Measurements from ENCODE around the gene KIAA1328. TPM values are rescaled to one million over a fixed set of nuclear protein-coding genes. Genes with fewer than 3 reads are reported as not detected.

KIAA1328 gene
- total RNA-seq, 2 donors from 2014 or later: 8.9 to 12.5 TPM

- peaks cover 6% of the 10 kb centered on the region for H3K9me3 Mint-ChIP-seq
- H3K27me3 Mint-ChIP-seq: no peaks in the 10 kb centered on the region
- ATAC-seq (replicated peaks): no peak
- no peaks in the 10 kb centered on the region for H3K4me1 Mint-ChIP-seq
- no peak overlapping the region for H3K4me3 Mint-ChIP-seq
- no peaks in the 10 kb centered on the region for H3K36me3 Mint-ChIP-seq (ENCODE audit: low read depth)
- no peak overlapping the region for H3K27ac Mint-ChIP-seq
Observed at GRCh38 chr18:37006742-37007141, 177.8 kb downstream of the KIAA1328 start.

- H3K4me3 Mint-ChIP-seq: no peak overlapping the region
- no peak for ATAC-seq (replicated peaks)
- peaks cover 15% of the 10 kb centered on the region for H3K9me3 Mint-ChIP-seq
- H3K36me3 Mint-ChIP-seq (ENCODE audit: low read depth): no peaks in the 10 kb centered on the region
- no peak overlapping the region for H3K27ac Mint-ChIP-seq
- H3K27me3 Mint-ChIP-seq: no peaks in the 10 kb centered on the region
- no peaks in the 10 kb centered on the region for H3K4me1 Mint-ChIP-seq
Observed at GRCh38 chr18:37012452-37012851, 183.5 kb downstream of the KIAA1328 start.

- H3K9me3 Mint-ChIP-seq: peaks cover 23% of the 10 kb centered on the region
- no peak for ATAC-seq (replicated peaks)
Observed at GRCh38 chr18:37019157-37019827, 190.4 kb downstream of the KIAA1328 start.

GRCh38 chr18:37033419-37033818, 204.5 kb downstream of the KIAA1328 start:
- no peak for ATAC-seq (replicated peaks)
- Mint-ChIP-seq H3K27ac (no peak overlapping the region), H3K27me3 (no peaks in the 10 kb centered on the region), H3K36me3 (ENCODE audit: low read depth) (peaks cover 35% of the 10 kb centered on the region), H3K9me3 (peaks cover 19% of the 10 kb centered on the region), H3K4me3 (no peak overlapping the region), H3K4me1 (no peaks in the 10 kb centered on the region)

More at GRCh38 chr18:37019157-37019827, 190.4 kb downstream of the KIAA1328 start:
- Mint-ChIP-seq H3K4me3 (no peak overlapping the region), H3K27ac (no peak overlapping the region), H3K36me3 (ENCODE audit: low read depth) (peaks cover 14% of the 10 kb centered on the region), H3K4me1 (no peaks in the 10 kb centered on the region), H3K27me3 (no peaks in the 10 kb centered on the region)

- Mint-ChIP-seq H3K27me3 (no peaks in the 10 kb centered on the region), H3K4me3 (no peak overlapping the region), H3K4me1 (no peaks in the 10 kb centered on the region), H3K27ac (no peak overlapping the region), H3K9me3 (peaks cover 29% of the 10 kb centered on the region), H3K36me3 (ENCODE audit: low read depth) (peaks cover 25% of the 10 kb centered on the region)
- no peak for ATAC-seq (replicated peaks)
Observed at GRCh38 chr18:37042381-37042780, 213.5 kb downstream of the KIAA1328 start.

GRCh38 chr18:37055137-37055802, 226.3 kb downstream of the KIAA1328 start:
- H3K4me1 Mint-ChIP-seq: no peaks in the 10 kb centered on the region
- no peak overlapping the region for H3K4me3 Mint-ChIP-seq
- H3K27ac Mint-ChIP-seq: no peak overlapping the region
- no peak for ATAC-seq (replicated peaks)
- H3K9me3 Mint-ChIP-seq: peaks cover 16% of the 10 kb centered on the region
- H3K27me3 Mint-ChIP-seq: no peaks in the 10 kb centered on the region
- H3K36me3 Mint-ChIP-seq (ENCODE audit: low read depth): no peaks in the 10 kb centered on the region

- Mint-ChIP-seq H3K9me3 (no peaks in the 10 kb centered on the region), H3K36me3 (ENCODE audit: low read depth) (peaks cover 20% of the 10 kb centered on the region), H3K27ac (no peak overlapping the region), H3K4me3 (no peak overlapping the region), H3K27me3 (no peaks in the 10 kb centered on the region), H3K4me1 (no peaks in the 10 kb centered on the region)
- ATAC-seq (replicated peaks): no peak
Observed at GRCh38 chr18:37064187-37064586, 235.3 kb downstream of the KIAA1328 start.

GRCh38 chr18:37065254-37065653, 236.3 kb downstream of the KIAA1328 start:
- Mint-ChIP-seq H3K27me3 (no peaks in the 10 kb centered on the region), H3K9me3 (peaks cover 8% of the 10 kb centered on the region), H3K27ac (no peak overlapping the region), H3K36me3 (ENCODE audit: low read depth) (peaks cover 30% of the 10 kb centered on the region), H3K4me3 (no peak overlapping the region), H3K4me1 (no peaks in the 10 kb centered on the region)
- ATAC-seq (replicated peaks): no peak

- peaks cover 9% of the 10 kb centered on the region for H3K36me3 Mint-ChIP-seq (ENCODE audit: low read depth)
- H3K4me1 Mint-ChIP-seq: no peaks in the 10 kb centered on the region
- H3K27me3 Mint-ChIP-seq: no peaks in the 10 kb centered on the region
- no peak overlapping the region for H3K27ac Mint-ChIP-seq
- no peak overlapping the region for H3K4me3 Mint-ChIP-seq
- no peak for ATAC-seq (replicated peaks)
- peaks cover 3% of the 10 kb centered on the region for H3K9me3 Mint-ChIP-seq
Observed at GRCh38 chr18:37084912-37085311, 256.0 kb downstream of the KIAA1328 start.

GRCh38 chr18:37085362-37085761, 256.4 kb downstream of the KIAA1328 start:
- Mint-ChIP-seq H3K4me3 (no peak overlapping the region), H3K36me3 (ENCODE audit: low read depth) (peaks cover 9% of the 10 kb centered on the region), H3K27me3 (no peaks in the 10 kb centered on the region), H3K27ac (no peak overlapping the region), H3K9me3 (peaks cover 3% of the 10 kb centered on the region), H3K4me1 (no peaks in the 10 kb centered on the region)
- ATAC-seq (replicated peaks): no peak

GRCh38 chr18:37107748-37108522, 279.0 kb downstream of the KIAA1328 start:
- Mint-ChIP-seq H3K27ac (no peak overlapping the region), H3K36me3 (ENCODE audit: low read depth) (no peaks in the 10 kb centered on the region), H3K27me3 (no peaks in the 10 kb centered on the region), H3K4me1 (no peaks in the 10 kb centered on the region), H3K4me3 (no peak overlapping the region), H3K9me3 (peaks cover 30% of the 10 kb centered on the region)
- ATAC-seq (replicated peaks): no peak

GRCh38 chr18:37122877-37123276, 293.9 kb downstream of the KIAA1328 start:
- H3K36me3 Mint-ChIP-seq (ENCODE audit: low read depth): no peaks in the 10 kb centered on the region
- no peak overlapping the region for H3K27ac Mint-ChIP-seq
- no peaks in the 10 kb centered on the region for H3K4me1 Mint-ChIP-seq
- ATAC-seq (replicated peaks): no peak
- no peaks in the 10 kb centered on the region for H3K27me3 Mint-ChIP-seq
- H3K4me3 Mint-ChIP-seq: no peak overlapping the region
- H3K9me3 Mint-ChIP-seq: peaks cover 3% of the 10 kb centered on the region

GRCh38 chr18:37124516-37124915, 295.6 kb downstream of the KIAA1328 start:
- Mint-ChIP-seq H3K27me3 (no peaks in the 10 kb centered on the region), H3K27ac (no peak overlapping the region), H3K36me3 (ENCODE audit: low read depth) (no peaks in the 10 kb centered on the region), H3K4me3 (no peak overlapping the region), H3K4me1 (no peaks in the 10 kb centered on the region), H3K9me3 (peaks cover 3% of the 10 kb centered on the region)
- ATAC-seq (replicated peaks): no peak

- H3K36me3 Mint-ChIP-seq (ENCODE audit: low read depth): no peaks in the 10 kb centered on the region
- H3K4me3 Mint-ChIP-seq: no peak overlapping the region
- no peak overlapping the region for H3K27ac Mint-ChIP-seq
- ATAC-seq (replicated peaks): no peak
- H3K9me3 Mint-ChIP-seq: peaks cover 5% of the 10 kb centered on the region
- no peaks in the 10 kb centered on the region for H3K27me3 Mint-ChIP-seq
- H3K4me1 Mint-ChIP-seq: no peaks in the 10 kb centered on the region
Observed at GRCh38 chr18:37135177-37135576, 306.2 kb downstream of the KIAA1328 start.

- Mint-ChIP-seq H3K27ac (no peak overlapping the region), H3K27me3 (no peaks in the 10 kb centered on the region), H3K36me3 (ENCODE audit: low read depth) (no peaks in the 10 kb centered on the region), H3K4me3 (no peak overlapping the region), H3K4me1 (no peaks in the 10 kb centered on the region), H3K9me3 (peaks cover 5% of the 10 kb centered on the region)
- no peak for ATAC-seq (replicated peaks)
Observed at GRCh38 chr18:37138456-37138855, 309.5 kb downstream of the KIAA1328 start.

All from activated T-helper 17 cell treated with anti-CD3 and anti-CD28 coated beads, Interleukin-2, amount 50 U/mL, for 72 hours (primary cell).